Choroid plexus epithelial cell (primary cell): Measurements from ENCODE around the gene SIDT2.
"Not testable (repeated sequence)": the region's sequence is repeated elsewhere in the genome, so short reads cannot be mapped to it uniquely, and the experiment has no call there.

Source experiments
- DNase-seq: peaks from one replicate; pipeline ENCODE4 v3.0.0-alpha.2; 2010; ENCODE audit warnings: low read depth
- H3K4me3 ChIP-seq: 2 replicates; pipeline ENCODE4 v1.5.1; 2011; ENCODE audit warnings: low read depth, mild to moderate bottlenecking, control low read depth, low read length, moderate library complexity
- TF ChIP-seq, protein P1 (sequence below): conservative IDR thresholded peaks from 2 replicates; pipeline ENCODE4 v1.5.1; 2011; ENCODE audit warnings: low read depth, mild to moderate bottlenecking, control low read depth, inconsistent platforms, low read length, moderate library complexity

SIDT2 gene

DNA sequence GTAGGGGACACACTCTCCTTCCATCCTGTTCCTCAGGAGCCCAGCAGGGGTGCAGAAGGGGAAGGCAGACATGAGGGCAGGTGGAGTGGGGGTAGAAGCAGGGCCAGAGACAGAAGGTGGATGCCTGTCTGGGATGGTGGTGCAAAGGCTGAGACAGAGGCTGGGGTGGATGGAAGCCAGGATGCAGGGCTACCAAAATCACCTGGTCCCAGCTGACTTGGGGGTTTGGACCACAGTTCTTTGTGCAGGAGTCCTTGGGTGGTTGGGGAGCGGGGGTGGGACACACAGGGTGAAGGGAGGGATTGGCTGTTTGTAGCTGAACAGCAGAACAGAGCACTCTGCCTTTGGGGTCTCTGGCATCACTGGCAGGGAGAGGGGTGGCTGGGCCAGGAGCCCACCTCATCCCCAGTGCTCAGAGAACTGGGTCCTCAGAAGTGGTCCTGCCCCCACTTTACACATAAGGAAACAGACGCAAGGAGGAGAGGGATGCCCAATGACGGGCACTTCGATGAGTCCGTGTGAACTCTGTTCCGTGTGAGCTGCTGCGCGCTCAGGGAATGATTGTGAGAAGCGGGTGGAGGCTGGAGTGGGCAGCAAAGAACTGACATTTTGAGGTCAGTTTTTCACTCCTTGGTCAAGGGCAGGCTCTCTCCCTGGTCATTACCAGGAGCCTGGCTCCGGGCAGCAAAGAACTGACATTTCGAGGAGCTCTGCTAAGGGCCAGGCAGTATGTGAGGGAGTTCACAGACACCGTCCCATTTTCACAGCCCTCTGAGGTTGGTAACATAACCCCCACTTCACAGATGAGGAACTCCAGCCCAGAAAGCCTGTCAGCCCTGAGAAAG, 22.5 kb downstream of the SIDT2 start:
- peak overlapping the region; percentile 66 for H3K4me3 ChIP-seq
- DNase-seq = no peak
- TF ChIP-seq, protein P1, sequence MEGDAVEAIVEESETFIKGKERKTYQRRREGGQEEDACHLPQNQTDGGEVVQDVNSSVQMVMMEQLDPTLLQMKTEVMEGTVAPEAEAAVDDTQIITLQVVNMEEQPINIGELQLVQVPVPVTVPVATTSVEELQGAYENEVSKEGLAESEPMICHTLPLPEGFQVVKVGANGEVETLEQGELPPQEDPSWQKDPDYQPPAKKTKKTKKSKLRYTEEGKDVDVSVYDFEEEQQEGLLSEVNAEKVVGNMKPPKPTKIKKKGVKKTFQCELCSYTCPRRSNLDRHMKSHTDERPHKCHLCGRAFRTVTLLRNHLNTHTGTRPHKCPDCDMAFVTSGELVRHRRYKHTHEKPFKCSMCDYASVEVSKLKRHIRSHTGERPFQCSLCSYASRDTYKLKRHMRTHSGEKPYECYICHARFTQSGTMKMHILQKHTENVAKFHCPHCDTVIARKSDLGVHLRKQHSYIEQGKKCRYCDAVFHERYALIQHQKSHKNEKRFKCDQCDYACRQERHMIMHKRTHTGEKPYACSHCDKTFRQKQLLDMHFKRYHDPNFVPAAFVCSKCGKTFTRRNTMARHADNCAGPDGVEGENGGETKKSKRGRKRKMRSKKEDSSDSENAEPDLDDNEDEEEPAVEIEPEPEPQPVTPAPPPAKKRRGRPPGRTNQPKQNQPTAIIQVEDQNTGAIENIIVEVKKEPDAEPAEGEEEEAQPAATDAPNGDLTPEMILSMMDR = no peak

DNA sequence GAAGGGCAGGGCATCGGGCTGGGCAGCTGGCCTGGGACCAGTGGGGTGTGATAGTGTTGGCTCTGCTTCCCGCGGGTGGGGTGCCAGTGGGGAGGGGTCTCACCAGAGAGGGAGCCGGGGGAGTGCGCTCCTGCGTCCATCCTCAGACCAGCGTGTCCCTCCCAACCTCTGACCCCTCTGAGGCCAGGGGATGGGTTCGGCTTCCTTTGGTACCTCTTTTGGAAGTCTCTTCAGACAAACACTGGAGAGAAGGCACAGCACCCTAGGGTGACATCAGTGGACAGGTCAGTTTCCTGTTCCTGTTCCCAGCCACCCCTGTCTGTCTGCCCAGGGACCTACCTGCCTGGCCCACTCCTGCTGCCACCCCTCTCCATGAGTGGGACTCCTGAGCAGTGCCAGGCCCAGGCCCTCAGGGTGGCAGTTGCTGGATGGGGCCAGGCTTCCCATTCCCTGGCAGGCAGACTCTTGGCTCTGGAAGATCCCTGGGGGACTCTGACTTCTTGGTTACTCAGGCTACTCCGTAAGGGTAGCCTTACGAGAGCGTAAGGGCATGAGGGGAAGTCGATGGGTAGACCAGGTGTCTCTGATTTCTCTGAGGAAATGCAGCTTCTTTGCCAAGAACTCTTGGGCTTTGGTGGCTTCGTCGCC, 23.2 kb downstream of the SIDT2 start:
- DNase-seq = no peak
- H3K4me3 ChIP-seq = peak overlapping the region; percentile 66
- TF ChIP-seq, protein P1 = no peak

DNA sequence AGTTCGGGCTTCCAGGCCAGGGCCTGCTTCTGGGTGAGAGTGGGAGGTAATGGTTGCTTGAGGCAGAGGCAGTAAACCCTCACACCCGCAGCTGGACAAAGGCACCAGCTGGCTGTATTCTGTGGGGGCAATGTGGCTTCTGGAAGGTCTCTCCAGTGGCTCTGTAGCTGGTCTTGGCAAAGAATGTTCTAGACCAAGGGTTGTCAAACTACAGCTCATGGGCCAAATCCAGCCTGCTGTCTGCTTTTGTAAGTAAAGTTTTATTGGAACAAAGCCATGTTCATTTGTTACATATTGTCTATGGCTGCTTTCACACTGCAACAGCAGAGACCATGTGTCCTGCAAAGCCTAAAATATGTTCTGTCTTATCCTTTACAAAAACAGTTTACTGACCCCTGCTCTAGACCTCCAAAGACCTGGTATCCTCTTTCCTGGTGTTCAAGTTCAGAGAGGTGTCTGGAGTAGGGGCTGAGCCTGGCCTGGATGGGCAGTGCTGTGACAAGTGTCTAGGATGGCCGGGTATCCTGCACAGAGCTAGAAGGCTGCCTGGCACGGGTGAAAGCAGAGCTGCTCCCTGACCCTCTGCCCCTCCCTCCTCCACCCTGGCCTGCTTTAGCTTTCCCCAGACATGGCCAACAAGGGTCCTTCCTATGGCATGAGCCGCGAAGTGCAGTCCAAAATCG, 24.0 kb downstream of the SIDT2 start:
- DNase-seq = no peak
- no peak overlapping the region for H3K4me3 ChIP-seq
- TF ChIP-seq, protein P1 = no peak

GRCh38 chr11:117203069-117203407, 24.5 kb downstream of the SIDT2 start:
- DNase-seq = no peak
- TF ChIP-seq, protein P1 = no peak
- no peak overlapping the region for H3K4me3 ChIP-seq

GRCh38 chr11:117204283-117205080, 25.9 kb downstream of the SIDT2 start:
- no peak overlapping the region for H3K4me3 ChIP-seq
- TF ChIP-seq, protein P1 = no peak
- no peak for DNase-seq

- no peak overlapping the region for H3K4me3 ChIP-seq
- no peak for DNase-seq
Observed at GRCh38 chr11:117205211-117205818, 26.8 kb downstream of the SIDT2 start.

GRCh38 chr11:117206111-117206510, 27.6 kb downstream of the SIDT2 start:
- not testable (repeated sequence) for DNase-seq, H3K4me3 ChIP-seq

More at GRCh38 chr11:117205211-117205818, 26.8 kb downstream of the SIDT2 start:
- TF ChIP-seq, protein P1 = no peak
